ENCODE data around the gene ELANE. TPM values are rescaled to one million over a fixed set of nuclear protein-coding genes. Genes with fewer than 3 reads are reported as not detected.

ELANE gene
- total and polyA plus RNA-seq, 9 of the 15 experiments (the other 6 are each of a cell fraction or from before 2014, with no cell fraction given) = not detected

DNA sequence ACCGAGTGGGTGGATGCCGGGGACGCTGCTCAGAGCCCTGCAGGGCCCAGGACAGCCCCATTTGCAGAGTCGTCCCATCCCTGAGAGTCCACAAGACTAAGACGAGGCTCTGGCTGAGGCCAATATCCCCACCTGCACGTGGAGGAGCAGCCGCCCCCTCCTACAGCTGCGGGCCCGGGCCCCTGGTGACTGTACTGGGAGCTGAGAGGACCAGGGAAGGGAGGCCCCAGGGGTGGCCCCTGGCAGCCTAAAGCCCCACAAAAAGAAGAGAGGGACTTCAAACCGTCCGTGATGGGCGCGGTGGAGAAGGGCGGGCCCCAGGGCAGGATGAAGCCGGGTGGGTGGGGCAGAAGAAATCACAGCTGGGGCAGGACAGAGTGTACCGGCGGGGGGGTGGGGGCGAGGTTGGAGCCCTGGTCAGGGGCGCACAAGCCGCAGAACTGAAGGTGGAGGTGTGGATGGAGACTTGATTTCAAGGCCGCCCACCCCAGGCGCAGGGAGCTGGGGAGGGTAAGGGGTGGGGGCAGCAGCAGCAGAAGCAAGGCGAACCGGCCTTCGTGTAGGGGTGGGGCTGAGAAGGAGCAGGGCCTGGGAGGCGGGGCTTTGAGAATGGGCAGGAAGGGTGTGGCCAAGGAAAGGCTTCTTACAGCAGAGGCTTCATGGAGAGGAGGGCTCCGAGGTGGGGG, 20.3 kb downstream of the ELANE start (continued):
- TF ChIP-seq, protein P1, sequence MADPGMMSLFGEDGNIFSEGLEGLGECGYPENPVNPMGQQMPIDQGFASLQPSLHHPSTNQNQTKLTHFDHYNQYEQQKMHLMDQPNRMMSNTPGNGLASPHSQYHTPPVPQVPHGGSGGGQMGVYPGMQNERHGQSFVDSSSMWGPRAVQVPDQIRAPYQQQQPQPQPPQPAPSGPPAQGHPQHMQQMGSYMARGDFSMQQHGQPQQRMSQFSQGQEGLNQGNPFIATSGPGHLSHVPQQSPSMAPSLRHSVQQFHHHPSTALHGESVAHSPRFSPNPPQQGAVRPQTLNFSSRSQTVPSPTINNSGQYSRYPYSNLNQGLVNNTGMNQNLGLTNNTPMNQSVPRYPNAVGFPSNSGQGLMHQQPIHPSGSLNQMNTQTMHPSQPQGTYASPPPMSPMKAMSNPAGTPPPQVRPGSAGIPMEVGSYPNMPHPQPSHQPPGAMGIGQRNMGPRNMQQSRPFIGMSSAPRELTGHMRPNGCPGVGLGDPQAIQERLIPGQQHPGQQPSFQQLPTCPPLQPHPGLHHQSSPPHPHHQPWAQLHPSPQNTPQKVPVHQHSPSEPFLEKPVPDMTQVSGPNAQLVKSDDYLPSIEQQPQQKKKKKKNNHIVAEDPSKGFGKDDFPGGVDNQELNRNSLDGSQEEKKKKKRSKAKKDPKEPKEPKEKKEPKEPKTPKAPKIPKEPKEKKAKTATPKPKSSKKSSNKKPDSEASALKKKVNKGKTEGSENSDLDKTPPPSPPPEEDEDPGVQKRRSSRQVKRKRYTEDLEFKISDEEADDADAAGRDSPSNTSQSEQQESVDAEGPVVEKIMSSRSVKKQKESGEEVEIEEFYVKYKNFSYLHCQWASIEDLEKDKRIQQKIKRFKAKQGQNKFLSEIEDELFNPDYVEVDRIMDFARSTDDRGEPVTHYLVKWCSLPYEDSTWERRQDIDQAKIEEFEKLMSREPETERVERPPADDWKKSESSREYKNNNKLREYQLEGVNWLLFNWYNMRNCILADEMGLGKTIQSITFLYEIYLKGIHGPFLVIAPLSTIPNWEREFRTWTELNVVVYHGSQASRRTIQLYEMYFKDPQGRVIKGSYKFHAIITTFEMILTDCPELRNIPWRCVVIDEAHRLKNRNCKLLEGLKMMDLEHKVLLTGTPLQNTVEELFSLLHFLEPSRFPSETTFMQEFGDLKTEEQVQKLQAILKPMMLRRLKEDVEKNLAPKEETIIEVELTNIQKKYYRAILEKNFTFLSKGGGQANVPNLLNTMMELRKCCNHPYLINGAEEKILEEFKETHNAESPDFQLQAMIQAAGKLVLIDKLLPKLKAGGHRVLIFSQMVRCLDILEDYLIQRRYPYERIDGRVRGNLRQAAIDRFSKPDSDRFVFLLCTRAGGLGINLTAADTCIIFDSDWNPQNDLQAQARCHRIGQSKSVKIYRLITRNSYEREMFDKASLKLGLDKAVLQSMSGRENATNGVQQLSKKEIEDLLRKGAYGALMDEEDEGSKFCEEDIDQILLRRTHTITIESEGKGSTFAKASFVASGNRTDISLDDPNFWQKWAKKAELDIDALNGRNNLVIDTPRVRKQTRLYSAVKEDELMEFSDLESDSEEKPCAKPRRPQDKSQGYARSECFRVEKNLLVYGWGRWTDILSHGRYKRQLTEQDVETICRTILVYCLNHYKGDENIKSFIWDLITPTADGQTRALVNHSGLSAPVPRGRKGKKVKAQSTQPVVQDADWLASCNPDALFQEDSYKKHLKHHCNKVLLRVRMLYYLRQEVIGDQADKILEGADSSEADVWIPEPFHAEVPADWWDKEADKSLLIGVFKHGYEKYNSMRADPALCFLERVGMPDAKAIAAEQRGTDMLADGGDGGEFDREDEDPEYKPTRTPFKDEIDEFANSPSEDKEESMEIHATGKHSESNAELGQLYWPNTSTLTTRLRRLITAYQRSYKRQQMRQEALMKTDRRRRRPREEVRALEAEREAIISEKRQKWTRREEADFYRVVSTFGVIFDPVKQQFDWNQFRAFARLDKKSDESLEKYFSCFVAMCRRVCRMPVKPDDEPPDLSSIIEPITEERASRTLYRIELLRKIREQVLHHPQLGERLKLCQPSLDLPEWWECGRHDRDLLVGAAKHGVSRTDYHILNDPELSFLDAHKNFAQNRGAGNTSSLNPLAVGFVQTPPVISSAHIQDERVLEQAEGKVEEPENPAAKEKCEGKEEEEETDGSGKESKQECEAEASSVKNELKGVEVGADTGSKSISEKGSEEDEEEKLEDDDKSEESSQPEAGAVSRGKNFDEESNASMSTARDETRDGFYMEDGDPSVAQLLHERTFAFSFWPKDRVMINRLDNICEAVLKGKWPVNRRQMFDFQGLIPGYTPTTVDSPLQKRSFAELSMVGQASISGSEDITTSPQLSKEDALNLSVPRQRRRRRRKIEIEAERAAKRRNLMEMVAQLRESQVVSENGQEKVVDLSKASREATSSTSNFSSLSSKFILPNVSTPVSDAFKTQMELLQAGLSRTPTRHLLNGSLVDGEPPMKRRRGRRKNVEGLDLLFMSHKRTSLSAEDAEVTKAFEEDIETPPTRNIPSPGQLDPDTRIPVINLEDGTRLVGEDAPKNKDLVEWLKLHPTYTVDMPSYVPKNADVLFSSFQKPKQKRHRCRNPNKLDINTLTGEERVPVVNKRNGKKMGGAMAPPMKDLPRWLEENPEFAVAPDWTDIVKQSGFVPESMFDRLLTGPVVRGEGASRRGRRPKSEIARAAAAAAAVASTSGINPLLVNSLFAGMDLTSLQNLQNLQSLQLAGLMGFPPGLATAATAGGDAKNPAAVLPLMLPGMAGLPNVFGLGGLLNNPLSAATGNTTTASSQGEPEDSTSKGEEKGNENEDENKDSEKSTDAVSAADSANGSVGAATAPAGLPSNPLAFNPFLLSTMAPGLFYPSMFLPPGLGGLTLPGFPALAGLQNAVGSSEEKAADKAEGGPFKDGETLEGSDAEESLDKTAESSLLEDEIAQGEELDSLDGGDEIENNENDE (IDR thresholded peaks at IDR 0.05; ENCODE audit: low read depth, low read length) = no peak
- TF ChIP-seq KDM4B (IDR thresholded peaks at IDR 0.05; ENCODE audit: borderline replicate concordance in 2 of 2, low read depth in 1 of 2) = no peak
- no peak for TF ChIP-seq NFE2L1 (tag; IDR thresholded peaks at IDR 0.05; ENCODE audit: borderline replicate concordance, low read depth)
- TF ChIP-seq CBX1 (IDR thresholded peaks at IDR 0.05; ENCODE audit: low read depth) = no peak
- TF ChIP-seq ZBTB1 (CRISPR knock-in tag; IDR thresholded peaks at IDR 0.05; ENCODE audit: borderline replicate concordance, low read depth) = no peak
- no peak for TF ChIP-seq TOE1 (IDR thresholded peaks at IDR 0.05; ENCODE audit: borderline replicate concordance)
- TF ChIP-seq TOE1 (CRISPR knock-in tag; IDR thresholded peaks at IDR 0.05; ENCODE audit: borderline replicate concordance, low read depth) = no peak
- peak in 1 of 2 experiments; percentile 70; a peak in 2 of 4 replicates for TF ChIP-seq MAZ (CRISPR knock-in tag; conservative IDR thresholded peaks at IDR 0.05 in 1 of 2, IDR thresholded peaks at IDR 0.05 in 1 of 2)
- no peak for TF ChIP-seq POLR2B (IDR thresholded peaks at IDR 0.05; ENCODE audit: low read depth, partially characterized antibody)
- TF ChIP-seq RBM22 (IDR thresholded peaks at IDR 0.05; ENCODE audit: low read depth, low read length, poor library complexity, severe bottlenecking) = peak; percentile 85
- no peak for TF ChIP-seq SIRT6 (IDR thresholded peaks at IDR 0.05; ENCODE audit: low read depth, low read length)
- peak; percentile 70 for TF ChIP-seq POLR2G (IDR thresholded peaks at IDR 0.05; ENCODE audit: low read depth, low read length)
- TF ChIP-seq KDM1A (IDR thresholded peaks at IDR 0.05) = peak in 1 of 2 experiments; percentile 79; a peak in 3 of 4 replicates
- TF ChIP-seq HMGXB4 (CRISPR knock-in tag; IDR thresholded peaks at IDR 0.05) = no peak
